Measurements from ENCODE around the gene ABITRAM.
"Not testable (repeated sequence)": the region's sequence is repeated elsewhere in the genome, so short reads cannot be mapped to it uniquely, and the experiment has no call there.

Gene ABITRAM, protein sequence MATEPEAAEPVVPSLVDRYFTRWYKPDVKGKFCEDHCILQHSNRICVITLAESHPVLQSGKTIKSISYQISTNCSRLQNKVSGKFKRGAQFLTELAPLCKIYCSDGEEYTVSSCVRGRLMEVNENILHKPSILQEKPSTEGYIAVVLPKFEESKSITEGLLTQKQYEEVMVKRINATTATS

DNA sequence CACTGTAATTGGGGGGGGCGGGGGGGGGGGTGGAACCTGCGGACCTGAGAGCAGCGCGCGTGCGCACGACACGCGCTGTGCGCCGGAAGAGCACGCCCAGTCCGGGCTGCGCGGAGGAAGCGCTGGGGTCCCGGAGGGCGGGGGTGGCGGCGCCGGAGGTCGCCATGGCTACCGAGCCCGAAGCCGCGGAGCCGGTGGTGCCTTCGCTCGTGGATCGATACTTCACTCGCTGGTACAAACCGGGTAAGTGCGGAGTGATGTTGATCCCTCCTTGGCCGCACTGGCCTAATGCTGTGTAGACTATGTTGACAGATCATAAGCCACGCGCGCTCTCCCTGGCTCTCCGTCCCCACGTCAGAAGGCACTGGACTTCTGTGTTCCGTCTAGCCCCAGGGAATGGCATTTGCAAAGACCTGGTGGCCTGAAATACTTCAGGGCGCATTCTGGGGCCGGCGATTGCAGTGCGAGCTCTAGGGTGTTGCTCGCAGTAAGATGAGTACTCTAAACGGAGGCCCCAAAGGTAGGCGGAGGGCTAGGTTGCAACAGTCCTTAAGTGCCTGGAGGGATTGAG lies at the start of gene ABITRAM:
TSS of gene ABITRAM (plus strand) at position 78 of the 571 bp plus-strand sequence. CDS start at position 165, 87 bp downstream.
- DNase-seq = peak in 1 of 2 donors; percentile 80

DNA sequence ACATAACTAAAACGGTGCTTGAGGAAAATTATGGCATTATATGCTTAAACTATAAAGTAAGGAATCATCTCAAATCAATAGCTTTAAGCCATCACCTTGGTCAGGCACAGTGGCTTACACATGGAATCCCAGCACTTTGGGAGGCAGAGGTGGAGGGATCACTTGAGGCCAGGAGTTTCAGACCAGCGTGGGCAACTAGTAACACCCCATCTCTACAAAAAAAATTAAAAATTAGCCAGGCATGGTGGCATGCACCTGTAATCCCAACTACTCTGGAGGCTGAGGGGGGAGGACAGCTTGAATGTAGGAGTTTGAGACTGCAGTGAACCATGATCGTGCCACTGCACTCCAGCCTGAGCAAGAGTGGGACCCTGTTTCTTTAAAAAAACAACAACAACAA lies 49.5 kb upstream of the ABITRAM start:
- DNase-seq = no peak

DNA sequence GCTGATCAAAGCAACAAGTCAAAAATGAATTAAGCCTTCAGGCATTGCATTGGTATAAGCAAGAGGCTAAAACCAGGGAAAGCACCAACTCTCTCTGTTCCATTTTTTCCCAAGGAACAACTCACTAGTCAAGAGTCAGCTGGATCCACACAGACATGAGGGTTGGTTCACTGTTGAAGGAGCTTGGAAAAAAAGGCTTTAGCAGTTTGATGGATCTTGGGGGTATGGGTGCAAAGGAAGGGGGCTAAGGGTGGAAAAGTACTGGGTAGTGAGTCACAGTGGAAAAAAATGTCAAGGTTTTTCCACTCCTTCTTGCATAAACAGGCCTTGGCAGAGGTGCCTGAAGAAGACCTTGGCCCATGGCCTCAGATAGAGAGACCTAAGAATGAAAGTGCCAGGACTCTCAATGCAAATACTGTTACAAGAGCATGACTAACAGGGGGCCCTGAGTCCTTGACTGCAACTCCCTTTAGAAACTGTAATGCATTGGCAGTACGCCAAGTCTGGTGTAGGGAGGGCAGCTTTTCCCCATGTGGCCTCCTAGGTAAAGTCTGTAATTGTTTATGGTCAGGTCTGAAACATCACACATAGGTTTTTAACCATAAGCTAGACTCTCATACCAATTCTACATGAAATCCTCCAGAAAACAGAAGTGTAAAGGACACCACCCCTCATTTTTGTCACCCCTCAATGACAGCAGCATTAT lies 48.4 kb upstream of the ABITRAM start:
- DNase-seq = peak in 1 of 2 donors; percentile 8

DNA sequence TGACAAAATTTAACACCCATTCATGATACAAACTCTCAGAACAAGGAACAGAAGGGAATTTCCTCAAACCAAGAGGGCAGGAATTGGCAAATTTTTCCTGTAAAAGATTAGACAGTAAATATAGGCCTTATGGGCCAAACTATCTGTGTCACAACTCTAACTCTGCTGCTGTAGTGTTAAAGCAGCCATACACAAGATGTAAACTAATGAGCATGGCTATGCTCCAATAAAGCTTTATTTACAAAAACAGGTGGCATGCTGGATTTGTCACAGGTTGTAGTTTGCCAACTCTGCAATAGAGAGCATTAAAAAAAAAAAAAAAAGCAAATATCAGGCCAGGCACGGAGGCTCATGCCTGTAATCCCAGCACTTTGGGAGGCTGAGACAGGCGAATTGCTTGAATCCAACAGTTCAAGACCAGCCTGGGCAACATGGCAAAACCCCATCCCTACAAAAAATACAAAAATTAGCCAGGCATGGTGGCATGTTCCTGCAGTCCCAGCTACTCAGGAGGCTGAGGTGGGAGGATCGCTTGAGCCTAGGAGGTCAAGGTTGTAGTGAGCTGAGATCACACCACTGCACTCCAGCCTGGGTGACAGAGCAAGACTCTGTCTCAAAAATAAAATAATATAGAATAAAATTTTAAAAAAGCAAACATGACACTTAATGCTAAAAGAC lies 47.5 kb upstream of the ABITRAM start:
- not testable (repeated sequence) for DNase-seq

DNA sequence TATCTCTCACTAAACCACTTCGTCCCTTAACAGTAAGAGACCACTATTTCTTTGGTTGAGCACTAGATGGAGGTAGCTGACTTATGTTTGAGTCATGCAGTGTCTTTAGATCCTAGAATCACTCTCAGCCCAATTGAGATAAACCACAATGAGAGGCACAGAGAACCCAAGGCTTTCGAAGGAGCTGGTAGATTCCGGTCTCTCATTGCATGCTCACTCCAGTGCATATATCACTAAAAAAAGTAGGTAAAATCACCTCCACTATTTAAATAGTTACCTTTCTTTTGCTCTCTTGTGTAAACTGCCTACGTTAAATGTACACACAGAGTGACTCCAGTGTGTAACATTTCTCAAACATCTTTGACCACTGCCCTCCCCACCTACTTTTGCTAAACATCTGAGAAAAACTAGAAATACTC lies 44.5 kb upstream of the ABITRAM start:
- no peak for DNase-seq

DNA sequence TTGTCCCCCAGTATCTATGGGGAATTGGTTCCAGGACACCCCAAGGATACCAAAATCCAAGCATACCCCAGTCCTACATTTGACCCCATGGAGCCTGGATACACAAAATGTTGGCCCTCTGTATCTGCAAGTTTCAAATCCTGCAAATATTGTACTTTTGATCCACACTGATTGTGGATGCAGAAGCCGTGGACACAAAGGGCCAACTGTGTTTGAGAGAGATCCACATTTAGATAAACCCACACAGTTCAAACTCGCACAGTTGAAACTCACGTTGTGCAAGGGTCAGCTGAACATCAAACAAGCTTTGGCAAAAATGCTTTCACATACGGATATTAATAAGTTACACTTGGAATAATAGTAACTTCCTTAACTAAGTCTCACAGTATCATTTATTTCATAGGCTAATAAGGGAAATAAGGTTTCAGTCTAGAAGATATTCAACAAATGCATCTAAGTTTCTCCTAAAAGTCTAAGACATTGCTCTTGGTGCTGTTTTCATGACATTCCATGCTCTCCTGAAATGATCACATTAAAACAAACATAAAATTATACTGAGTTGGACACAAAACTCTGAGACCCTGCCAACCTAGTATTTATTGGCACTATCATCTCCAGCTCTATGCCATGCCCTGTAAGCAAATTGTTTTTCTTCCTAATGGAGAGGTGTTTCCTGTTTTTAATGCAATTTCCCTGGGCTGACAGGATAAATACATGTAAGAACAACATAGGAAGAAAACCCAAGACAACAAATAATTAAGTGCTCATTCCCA lies 39.8 kb upstream of the ABITRAM start:
- DNase-seq = no peak

DNA sequence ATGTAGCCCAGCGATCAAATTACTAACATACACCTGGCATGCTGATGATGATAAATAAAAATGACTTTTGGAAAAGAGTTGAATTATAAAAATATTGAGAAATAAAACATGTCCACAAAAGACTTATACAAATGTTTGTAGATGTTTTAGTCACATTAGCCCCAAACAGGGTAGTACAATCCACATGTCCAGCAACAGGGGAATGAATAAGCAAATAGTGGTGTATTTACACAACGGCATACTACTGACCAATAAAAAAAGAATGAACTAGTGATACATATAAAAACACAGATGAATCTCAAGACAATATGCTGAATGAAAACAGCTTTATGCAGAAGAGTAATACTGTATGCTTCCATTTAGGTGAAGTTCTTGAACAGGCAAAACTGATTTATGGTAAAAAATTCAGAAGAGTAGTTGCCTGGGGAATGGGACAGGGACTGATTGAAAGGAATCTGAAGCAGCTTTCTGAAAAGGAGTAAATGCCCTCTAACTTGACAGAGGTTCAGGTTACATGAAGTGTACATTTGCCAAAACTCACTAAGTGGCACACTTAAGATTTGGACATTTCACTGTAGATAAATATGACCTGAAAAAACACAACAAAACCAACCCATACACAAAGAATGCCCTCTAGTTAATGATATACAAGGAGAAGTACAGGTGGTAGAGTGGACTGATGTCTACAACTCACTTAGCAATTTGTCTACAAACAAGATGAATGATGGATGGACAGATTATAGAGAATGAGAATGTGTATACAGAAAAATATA lies 36.7 kb upstream of the ABITRAM start:
- no peak for DNase-seq

DNA sequence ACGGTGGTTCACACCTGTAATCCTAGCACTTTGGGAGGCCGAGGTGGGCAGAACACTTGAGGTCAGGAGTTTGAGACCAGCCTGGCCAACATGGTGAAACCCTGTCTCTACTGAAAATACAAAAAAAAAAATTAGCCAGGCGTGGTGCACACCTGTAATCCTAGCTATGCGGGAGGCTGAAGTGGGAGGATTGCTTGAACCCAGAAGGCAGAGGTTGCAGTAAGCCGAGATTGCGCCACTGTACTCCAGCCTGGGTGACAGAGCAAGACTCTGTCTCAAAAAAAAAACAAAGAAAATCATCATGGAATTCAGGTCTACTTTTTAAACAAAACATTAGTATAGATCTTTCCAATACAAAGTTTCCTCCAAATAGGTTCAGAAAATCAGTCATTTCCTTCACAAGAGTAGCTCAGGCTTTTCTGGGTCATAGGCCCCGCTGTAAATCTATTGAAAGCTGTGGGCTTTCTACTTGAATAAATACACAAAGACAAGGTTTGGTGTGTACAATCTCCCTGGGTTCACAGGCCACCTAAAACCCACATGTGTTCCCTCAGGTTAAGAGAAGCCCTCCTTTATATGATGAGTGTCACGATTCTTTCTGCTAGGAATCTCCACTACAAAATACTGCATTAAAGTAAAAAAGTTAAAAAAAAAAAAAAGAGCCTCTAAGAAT lies 35.0 kb upstream of the ABITRAM start:
- not testable (repeated sequence) for DNase-seq

DNA sequence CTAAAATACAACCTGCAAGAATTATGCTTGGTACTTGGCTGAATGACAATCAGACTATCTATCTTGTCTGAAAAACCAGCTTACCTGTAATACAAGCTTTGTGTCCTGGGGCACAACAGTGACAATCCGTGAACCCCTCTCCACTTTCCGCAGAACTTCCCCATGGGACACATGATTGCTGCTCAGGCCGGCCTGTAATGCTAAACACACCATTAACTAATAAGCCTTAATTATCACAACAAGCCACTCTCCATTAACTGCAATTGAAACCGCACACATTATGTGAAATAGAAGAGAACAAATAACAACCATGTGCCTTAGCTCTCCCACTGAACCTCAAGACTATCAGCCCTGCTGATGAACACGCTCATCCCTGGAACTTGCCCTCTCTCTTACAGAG lies 34.0 kb upstream of the ABITRAM start:
- no peak for DNase-seq

DNA sequence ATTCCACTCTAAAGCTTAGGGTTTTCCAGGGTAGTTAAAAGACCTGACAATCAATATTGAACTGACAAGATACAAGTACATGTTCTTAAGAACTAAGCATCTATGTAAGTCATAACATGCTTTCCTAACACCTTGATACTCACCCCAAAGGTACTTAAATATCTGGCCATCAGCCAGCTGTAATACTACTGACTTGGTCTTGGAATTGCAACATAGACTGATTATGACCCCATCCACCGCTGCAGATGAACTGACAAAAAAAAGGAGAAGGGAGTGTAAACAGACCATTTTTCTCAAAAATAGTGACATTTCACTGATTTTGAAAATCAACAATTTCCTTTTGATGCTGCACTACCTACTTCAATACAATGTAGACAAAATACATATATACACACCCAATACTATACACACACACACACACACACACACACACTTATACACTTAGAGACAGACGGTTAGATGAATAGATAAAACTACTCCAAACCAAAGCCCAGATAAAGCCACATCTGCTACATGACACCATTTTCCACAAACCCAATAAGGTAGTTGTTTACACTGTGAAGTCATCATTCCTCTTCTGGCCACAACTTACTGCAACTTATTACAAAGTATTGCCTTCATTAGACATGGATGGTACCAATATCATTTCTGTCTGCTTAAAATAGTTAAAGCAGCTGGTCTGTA lies 30.6 kb upstream of the ABITRAM start:
- no peak for DNase-seq

DNA sequence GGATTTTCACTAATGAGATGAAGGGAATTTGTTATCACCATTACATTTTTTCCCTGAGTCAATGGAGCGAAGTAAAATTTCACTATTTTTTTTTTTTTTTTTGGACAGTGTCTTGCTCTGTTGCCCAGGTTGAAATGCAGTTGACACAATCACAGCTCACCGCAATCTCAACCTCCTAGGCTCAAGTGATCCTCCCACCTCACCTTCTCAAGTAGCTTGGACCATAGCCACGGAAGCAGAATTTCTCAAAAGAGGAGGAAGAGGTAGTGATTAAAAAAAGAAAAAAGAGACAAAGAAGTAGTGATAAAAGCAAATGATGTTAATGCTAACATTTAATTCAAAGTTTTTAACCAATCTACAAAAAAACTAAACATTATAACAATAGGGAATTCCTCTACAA lies 30.0 kb upstream of the ABITRAM start:
- DNase-seq = no peak

DNA sequence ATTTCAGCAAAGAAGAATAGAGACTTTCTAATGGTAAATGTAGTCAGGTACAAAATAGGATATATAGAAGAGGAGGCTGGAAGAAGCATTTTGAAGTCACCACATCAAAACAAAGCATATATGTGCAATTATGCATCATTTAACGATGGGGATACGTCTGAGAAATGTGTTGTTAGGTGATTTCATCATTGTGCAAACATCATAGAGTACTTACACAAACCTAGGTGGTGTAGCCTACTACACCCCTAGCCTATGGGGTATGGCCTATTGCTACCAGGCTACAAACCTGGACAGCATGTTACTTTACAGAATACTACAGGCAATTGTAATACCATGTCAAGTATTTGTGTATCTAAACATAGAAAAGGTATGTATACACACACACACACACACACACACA lies 28.7 kb upstream of the ABITRAM start:
- DNase-seq = no peak

DNA sequence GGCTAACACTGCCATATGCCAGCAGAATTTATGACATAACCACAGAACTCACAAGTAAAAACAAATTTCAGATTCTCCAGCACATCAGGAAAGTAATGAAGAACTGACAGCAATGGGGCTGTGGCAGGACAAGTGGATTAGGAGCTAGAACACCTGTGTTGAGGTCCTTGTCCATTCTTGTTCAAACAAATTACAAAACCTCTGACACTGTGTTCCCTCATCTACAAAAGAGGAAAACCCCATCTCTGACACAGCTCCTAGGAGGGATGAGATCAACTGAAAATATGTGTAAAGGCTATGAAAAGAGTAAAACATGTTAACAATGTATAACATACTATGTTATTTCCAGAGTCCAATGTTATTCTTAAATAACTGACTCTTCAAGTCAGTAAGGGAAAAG lies 23.8 kb upstream of the ABITRAM start:
- no peak for DNase-seq

DNA sequence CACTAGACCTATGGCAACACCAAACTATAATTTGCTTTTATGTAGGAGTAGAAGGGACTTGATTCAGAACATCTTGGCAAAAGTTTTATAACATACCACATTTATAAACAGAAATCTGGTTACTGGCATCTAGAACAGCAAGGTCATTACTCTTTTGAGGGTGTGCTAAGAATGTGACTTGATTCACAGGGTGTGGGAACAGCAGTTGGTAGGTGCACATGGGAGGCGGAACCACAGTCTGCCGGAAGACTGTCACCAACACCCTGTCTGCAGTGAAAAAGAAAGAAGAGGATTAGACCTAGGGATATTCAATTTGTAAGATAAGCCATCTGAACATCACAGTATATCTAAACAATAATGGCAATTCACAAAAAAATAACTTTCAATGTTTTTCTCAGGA lies 23.3 kb upstream of the ABITRAM start:
- DNase-seq = no peak

DNA sequence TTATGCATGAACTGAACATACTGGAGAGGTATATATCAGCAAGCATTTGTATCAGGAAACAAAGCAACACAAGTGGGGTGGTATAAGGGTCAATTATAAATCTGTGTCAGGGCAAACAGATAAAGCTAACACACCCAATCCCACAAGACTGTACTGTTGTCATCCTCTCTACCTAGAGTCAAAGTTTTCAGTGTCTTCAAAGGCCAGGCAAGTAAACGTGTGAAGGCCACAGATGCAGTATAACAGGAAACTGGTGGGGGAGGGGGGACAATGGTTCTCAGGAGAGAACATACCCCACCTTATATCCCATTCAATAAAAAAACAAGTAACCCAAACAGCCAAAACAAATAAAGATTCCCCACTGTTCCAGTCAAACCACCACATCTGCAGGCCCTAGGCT lies 22.4 kb upstream of the ABITRAM start:
- no peak for DNase-seq

DNA sequence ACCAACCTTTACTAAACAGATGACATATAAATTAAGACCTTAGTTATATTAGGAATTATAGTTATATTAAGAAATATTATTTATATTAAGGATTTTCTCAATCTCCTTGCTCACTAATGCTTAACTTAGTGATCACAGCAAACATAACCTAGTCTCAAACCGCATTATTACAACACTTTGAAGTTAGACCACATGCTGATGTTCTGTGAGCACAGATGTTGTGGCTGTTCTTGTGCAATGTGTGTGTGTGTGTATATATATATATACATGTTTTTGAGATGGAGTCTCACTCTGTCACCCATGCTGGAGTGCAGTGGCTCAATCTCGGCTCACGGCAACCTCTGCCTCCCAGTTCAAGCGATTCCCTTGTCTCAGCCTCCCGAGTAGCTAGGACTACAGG lies 20.8 kb upstream of the ABITRAM start:
- no peak for DNase-seq

DNA sequence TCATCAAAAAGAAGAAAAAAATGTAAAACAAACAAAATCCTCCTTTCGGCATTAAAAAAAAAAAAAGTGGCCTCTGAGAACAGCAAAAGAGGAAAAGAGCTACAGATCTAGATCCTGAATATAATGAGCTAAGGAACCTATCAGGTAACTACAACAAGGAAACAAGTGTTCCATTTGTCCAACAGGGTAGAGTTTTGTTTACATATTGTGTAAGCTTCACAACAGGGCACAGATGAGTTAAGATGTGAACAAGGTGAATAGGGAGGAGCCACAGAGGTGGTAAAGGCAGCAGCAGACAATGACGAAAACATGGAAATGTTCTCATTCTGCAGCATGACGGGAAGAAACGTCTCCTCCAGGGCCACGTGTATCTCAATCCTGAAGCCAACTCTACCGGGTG lies 14.7 kb upstream of the ABITRAM start:
- no peak for DNase-seq

DNA sequence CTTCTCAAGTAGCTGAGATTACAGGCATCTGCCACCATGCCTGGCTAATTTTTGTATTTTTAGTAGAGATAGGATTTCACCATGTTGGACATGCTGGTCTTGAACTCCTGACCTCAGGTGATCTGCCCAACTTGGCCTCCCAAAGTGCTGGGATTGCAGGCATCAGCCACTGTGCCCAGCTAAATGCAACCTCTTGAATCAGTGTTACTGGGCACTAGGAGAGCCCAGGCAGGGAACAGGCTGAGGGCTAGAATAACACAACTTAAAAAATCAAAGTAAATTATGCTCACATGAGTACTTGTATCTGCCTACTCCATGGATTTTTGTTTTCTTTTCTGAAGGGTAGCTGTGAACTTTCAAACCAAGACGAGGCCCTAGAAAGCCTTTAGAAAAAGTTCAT lies 13.8 kb upstream of the ABITRAM start:
- not testable (repeated sequence) for DNase-seq

DNA sequence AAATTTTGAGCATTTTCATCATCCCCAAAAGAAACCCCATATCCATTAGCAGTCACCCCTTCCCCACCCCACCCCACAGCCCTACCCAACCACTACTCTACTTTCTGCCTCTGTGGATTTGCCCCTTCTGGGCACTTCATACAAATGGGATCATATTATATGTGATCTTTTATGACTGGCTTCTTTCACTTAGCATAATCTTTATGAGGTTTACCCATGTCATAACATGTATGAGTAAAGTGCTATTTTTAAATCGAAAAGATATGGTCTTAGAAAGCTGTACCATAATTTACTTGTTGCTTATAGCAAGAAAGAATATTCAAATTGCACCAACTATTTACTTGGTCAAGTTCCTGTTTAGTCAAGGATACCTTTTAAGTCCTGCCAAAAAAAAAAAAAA lies 13.0 kb upstream of the ABITRAM start:
- no peak for DNase-seq

DNA sequence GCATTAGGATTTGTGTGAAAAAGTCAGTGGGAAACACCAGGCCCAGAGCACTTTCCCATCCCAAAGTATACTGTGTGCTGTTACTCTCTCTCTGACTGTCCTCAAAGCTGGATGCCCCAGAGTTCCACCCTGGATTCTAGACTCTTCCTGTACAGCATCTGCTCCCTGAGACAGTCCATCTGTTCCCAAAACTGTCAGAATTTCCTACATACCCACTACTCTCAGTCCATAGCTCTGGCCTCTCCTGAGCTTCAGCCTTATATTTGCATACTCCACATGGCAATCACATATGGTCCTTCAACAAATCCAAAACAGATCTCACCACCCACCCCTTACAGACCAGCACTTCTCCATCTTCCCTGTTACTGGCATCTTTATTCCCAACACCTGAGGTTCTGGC lies 9.7 kb upstream of the ABITRAM start:
- no peak for DNase-seq

DNA sequence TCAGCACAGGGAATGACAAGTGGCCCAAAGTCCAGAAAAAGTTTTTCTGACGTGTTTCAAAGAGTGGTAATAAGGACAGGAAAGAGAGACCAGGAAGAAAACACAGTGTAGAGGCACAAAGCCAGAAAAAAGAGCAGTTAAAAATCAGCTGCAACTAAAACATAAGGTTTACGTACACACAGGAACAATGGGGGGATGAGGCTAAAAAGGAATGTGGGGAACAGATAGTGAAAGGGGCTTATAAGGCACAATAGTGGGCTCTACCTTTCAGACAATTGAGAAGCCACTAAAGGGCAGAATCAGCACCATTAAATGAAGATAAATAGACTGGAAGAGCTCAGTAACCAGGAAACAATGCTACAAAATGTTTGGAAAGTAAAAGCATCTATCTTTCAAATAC lies 5.8 kb upstream of the ABITRAM start:
- no peak for DNase-seq

All from bone marrow (tissue), 2 donors.